ENCODE results near the gene MMP15.
"Not testable (repeated sequence)": the region's sequence is repeated elsewhere in the genome, so short reads cannot be mapped to it uniquely, and the experiment has no call there.

GRCh38 chr16:58080657-58081056 is 55.1 kb downstream of the MMP15 start:
- TF ChIP-seq, protein P1, sequence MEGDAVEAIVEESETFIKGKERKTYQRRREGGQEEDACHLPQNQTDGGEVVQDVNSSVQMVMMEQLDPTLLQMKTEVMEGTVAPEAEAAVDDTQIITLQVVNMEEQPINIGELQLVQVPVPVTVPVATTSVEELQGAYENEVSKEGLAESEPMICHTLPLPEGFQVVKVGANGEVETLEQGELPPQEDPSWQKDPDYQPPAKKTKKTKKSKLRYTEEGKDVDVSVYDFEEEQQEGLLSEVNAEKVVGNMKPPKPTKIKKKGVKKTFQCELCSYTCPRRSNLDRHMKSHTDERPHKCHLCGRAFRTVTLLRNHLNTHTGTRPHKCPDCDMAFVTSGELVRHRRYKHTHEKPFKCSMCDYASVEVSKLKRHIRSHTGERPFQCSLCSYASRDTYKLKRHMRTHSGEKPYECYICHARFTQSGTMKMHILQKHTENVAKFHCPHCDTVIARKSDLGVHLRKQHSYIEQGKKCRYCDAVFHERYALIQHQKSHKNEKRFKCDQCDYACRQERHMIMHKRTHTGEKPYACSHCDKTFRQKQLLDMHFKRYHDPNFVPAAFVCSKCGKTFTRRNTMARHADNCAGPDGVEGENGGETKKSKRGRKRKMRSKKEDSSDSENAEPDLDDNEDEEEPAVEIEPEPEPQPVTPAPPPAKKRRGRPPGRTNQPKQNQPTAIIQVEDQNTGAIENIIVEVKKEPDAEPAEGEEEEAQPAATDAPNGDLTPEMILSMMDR (IDR thresholded peaks at IDR 0.05), result not testable (repeated sequence)
- TF ChIP-seq EZH2phosphoT487 (IDR thresholded peaks at IDR 0.05), result not testable (repeated sequence)

Measured in neural progenitor cell (in vitro differentiated cells).